ENCODE data around the gene MARCHF6. TPM values are rescaled to one million over a fixed set of nuclear protein-coding genes. Genes with fewer than 3 reads are reported as not detected.
"Not testable (repeated sequence)": the region's sequence is repeated elsewhere in the genome, so short reads cannot be mapped to it uniquely, and the experiment has no call there.

The MARCHF6 gene
- total and polyA plus RNA-seq, 11 donors, result 39.3 to 192 (median 159) TPM

DNA sequence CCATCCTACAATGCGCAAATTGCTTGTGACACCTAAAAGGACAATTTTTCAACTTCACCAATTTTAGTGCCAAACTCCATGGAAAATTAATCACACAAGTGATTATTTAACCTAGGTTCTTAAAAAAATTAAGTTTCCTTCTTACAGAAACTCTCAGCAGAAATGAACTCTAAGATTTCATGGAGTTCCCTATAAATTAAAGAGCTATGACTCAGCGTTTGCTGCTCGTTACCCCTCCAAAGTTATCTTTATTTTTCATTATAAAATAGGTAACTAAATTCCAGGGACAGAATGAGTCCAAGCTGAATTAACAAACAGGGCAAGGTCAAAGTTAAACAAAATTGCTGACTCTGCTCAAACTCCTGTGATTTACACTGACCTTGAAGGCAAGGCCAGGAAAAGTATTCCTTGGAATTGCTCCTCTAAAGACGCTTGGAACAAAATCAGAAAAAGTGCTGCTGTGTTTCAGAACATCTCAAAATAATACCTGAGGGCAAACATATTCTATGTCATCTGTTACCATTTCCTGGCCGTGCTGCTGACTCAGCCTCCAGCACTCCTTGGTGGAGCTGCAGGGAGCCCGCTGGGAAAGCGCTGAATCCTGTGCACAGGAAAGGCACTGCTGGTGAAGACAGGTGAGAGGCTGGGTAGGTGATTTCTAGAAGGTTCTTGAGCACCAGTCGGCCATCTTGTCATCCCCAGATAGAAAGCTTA lies 43.3 kb upstream of the MARCHF6 start:
- Histone ChIP-seq H3K36me3 (no peaks in the 10 kb centered on the region), H3K4me3 (no peak overlapping the region), H3K27ac (no peak overlapping the region), H3K9me3 (no peaks in the 10 kb centered on the region), H3K27me3 (no peaks in the 10 kb centered on the region), H3K4me1 (peaks cover 0 to 23% (median 5%) of the 10 kb centered on the region in 12 donors)
- DNase-seq (no peak), ATAC-seq (no peak)
- 84 to 88% (median 88%) methylated on average over 8 of the region's 8 CpGs for WGBS, 4 donors
- intact Hi-C loops (cut with DNase I), result loop anchor here in 1 of 10 donors (10.0 kb wide), 1 partner anchor 115 kb away; no protein-coding TSS in a partner anchor
- TF ChIP-seq POLR2A (IDR thresholded peaks at IDR 0.05), result no peak
- TF ChIP-seq, protein P1, sequence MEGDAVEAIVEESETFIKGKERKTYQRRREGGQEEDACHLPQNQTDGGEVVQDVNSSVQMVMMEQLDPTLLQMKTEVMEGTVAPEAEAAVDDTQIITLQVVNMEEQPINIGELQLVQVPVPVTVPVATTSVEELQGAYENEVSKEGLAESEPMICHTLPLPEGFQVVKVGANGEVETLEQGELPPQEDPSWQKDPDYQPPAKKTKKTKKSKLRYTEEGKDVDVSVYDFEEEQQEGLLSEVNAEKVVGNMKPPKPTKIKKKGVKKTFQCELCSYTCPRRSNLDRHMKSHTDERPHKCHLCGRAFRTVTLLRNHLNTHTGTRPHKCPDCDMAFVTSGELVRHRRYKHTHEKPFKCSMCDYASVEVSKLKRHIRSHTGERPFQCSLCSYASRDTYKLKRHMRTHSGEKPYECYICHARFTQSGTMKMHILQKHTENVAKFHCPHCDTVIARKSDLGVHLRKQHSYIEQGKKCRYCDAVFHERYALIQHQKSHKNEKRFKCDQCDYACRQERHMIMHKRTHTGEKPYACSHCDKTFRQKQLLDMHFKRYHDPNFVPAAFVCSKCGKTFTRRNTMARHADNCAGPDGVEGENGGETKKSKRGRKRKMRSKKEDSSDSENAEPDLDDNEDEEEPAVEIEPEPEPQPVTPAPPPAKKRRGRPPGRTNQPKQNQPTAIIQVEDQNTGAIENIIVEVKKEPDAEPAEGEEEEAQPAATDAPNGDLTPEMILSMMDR (IDR thresholded peaks at IDR 0.05), result no peak

DNA sequence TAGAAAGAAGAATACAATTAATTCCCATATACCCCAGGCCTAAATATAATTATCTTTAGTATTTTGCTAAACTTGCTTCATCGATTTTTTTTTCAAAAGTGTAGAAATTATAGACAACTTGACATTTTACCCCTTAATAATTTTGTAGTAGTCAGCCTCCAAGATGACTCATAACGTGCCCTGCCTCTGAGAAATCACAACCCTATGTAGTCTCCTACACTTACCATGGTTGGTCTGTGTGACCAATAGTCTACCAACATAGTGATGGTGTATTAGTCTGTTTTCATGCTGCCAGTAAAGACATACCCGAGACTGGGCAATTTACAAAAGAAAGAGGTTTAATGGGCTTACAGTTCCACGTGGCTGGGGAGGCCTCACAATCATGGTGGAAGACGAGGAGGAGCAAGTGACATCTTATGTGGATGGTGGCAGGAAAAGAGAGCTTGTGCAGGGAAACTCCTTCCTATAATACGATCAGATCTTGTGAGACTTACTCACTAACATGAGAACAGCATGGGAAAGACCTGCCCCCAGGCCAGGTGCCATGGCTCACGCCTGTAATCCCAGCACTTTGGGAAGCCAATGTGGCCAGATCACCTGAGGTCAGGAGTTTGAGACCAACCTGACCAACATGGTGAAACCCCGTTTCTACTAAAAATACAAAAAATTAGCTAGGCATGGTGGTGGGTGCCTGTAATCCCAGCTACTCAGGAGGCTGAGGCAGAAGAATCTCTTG lies 42.5 kb upstream of the MARCHF6 start:
- not testable (repeated sequence) for DNase-seq, H3K27me3 ChIP-seq, ATAC-seq, H3K4me3 ChIP-seq, H3K9me3 ChIP-seq, H3K36me3 ChIP-seq, H3K27ac ChIP-seq
- WGBS, 4 donors, result 74 to 95% (median 83%) methylated on average over 8 of the region's 8 CpGs
- intact Hi-C loops (cut with DNase I), result loop anchor here in 1 of 10 donors (10.0 kb wide), 1 partner anchor 114 kb away; no protein-coding TSS in a partner anchor
- H3K4me1 ChIP-seq, result peaks cover 0 to 16% (median 5%) of the 10 kb centered on the region in 12 donors

DNA sequence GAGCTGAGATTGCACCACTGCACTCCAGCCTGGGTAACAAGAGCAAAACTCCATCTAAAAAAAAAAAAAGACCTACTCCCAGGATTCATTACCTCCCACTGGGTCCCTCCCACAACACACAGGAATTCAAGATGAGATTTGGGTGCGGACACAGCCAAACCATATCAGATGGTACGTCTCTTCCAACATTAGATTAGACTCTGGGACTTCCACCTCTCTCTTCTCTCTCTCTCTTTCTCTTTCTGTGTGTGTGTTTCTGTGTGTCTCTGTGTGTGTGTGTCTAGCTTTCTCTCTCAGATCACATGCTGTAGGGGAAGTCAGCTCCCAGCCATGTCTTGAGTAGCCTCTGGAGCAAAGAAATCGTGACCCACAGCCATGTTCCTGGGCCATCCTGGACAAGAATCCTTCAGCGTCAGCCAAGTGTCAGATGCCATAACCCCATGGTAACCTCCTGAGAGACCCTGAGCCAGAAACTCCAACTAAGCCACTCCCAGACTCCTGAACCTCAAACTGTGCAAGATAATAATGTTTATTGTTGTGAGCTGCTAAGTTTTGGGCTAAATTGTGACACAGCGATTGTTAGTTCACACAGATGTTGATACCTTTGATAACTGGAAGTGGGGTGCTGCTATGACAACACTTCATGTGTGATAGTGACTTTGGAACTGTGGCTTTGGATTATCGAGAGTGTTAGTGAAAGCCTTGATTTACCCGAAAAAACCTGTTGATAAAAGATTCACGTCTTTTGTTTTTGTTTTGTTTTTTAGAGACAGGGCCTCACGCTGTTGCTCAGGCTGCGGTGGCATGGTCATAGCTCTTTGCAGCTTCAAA lies 41.7 kb upstream of the MARCHF6 start:
- H3K9me3 ChIP-seq, result no peaks in the 10 kb centered on the region
- no peaks in the 10 kb centered on the region for H3K27me3 ChIP-seq
- no peak overlapping the region for H3K4me3 ChIP-seq
- intact Hi-C loops (cut with DNase I), result loop anchor here in 1 of 10 donors (10.0 kb wide), 1 partner anchor 113 kb away; no protein-coding TSS in a partner anchor
- no peak for TF ChIP-seq POLR2A (IDR thresholded peaks at IDR 0.05)
- TF ChIP-seq, protein P1 (IDR thresholded peaks at IDR 0.05), result no peak
- H3K36me3 ChIP-seq, result no peaks in the 10 kb centered on the region
- no peak overlapping the region for H3K27ac ChIP-seq
- peaks cover 0 to 11% (median 0%) of the 10 kb centered on the region in 12 donors for H3K4me1 ChIP-seq
- DNase-seq (no peak), ATAC-seq (no peak)
- WGBS, 4 donors, result 74 to 80% (median 78%) methylated on average over 10 of the region's 10 CpGs

DNA sequence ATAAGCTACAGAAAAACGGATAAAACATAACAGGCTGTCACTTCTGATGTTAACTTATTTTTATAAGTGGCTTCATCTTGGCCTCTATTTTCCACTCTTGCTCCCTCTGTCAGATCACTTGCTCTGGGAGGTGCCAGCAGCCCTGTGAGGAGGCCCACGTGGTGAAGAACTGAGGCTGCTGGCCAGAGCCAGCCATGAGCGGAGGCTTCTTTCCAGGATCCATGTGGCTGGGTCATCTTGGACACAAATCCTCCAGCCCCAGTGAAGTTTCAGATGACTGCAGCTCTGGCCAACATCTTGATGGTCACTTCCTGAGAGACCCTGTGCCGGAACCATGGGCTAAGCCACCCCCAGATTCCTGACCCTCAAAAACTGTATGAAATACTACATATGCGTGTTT lies 38.3 kb upstream of the MARCHF6 start:
- 80 to 87% (median 83%) methylated on average over 5 of the region's 5 CpGs for WGBS, 4 donors
- TF ChIP-seq, protein P1 (IDR thresholded peaks at IDR 0.05), result no peak
- TF ChIP-seq POLR2A (IDR thresholded peaks at IDR 0.05), result no peak
- Histone ChIP-seq H3K4me3 (no peak overlapping the region), H3K27me3 (no peaks in the 10 kb centered on the region), H3K4me1 (peaks cover 0 to 4% (median 0%) of the 10 kb centered on the region in 12 donors), H3K27ac (no peak overlapping the region), H3K9me3 (no peaks in the 10 kb centered on the region), H3K36me3 (no peaks in the 10 kb centered on the region)
- DNase-seq (no peak), ATAC-seq (no peak)
- intact Hi-C loops (cut with DNase I), result loop anchor here in 2 of 10 donors (5.0 to 10.0 kb wide), 2 partner anchors 107 to 110 kb away; no protein-coding TSS in a partner anchor

Measured in heart left ventricle (tissue), 16 donors.